Stimulated activated CD4-positive, alpha-beta T cell treated with anti-CD3 and anti-CD28 coated beads, Interleukin-1b, Interleukin-23, amount 100 ng/mL, for 1 hour (primary cell): ENCODE results near the gene CYRIA.

Experiments
- DNase-seq, 2 donors: peaks; one replicate each; pipeline ENCODE4 v3.0.0-alpha.2; 2020; ENCODE audit warnings: low read depth in 2 of 2

CYRIA gene

GRCh38 chr2:16650287-16651249, 15.1 kb downstream of the CYRIA start:
- DNase-seq = no peak

- no peak for DNase-seq
These were observed 16.0 kb downstream of the CYRIA start for GRCh38 chr2:16649353-16650286.

GRCh38 chr2:16647992-16648617, 17.5 kb downstream of the CYRIA start:
- no peak for DNase-seq

GRCh38 chr2:16645775-16646559, 19.7 kb downstream of the CYRIA start:
- DNase-seq = no peak

DNA sequence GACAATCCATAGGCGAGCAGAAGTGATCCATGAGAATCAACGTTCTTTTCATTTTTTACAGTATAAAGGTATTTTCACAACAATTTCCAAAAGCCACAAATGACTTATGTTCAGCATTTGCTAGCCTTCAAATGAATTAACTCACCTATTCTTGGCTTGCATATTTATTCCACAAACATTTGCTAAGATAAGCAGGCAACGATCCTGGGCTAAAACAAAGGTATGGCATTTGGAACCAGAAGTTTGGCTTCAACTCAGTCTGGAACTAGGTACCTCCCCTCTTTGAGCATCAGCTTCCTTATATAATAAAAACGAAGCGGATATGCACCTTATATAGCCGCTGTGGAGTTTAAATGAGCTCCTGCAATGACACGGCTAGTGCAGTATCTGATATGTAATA, 20.5 kb downstream of the CYRIA start:
- no peak for DNase-seq

GRCh38 chr2:16644221-16644925, 21.3 kb downstream of the CYRIA start:
- no peak for DNase-seq

- no peak for DNase-seq
These were observed 22.5 kb downstream of the CYRIA start for GRCh38 chr2:16643099-16643498.

GRCh38 chr2:16642088-16642487, 23.5 kb downstream of the CYRIA start:
- DNase-seq = no peak

- DNase-seq = no peak
These were observed 24.1 kb downstream of the CYRIA start for GRCh38 chr2:16641509-16641908.

- DNase-seq = no peak
These were observed 24.8 kb downstream of the CYRIA start for GRCh38 chr2:16640867-16641266.

GRCh38 chr2:16640001-16640700, 25.5 kb downstream of the CYRIA start:
- no peak for DNase-seq

DNA sequence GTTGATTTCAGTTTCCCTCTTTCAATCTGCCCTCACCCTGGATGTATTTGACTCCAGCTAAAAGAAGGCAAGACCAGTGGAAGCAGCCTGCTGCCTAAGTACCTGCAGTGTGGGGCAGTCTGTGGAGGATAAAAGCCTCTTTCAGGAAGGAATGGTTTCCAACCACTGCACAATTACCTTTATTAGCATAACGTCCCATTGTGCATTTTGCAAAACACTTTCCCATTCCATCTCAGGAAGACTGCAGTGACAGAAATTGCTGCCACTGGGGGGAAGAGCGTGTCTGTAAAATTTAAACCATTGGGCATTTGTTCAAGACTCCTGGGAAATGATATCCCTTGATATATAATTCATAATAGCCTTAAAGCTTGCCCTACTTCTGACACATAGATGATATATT, 26.2 kb downstream of the CYRIA start:
- DNase-seq = no peak

DNA sequence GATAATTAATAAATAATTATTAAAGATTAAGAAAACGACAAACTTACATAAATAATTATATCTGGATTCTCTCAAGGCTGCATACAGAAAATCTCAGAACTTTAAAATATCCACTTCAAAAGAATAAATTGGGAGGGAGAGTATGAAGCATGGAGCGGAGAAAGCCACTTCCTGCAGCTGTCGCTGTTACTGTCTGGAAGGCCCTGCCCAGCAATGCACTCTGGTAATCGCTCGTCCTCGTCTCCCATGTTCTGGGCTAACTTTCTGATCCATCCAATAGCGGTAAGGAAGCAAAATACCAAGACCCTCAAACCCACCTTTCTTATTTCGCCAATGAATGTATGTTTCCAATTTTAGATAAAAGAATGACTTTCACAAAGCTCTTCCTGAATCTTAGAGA, 26.7 kb downstream of the CYRIA start:
- DNase-seq = no peak

GRCh38 chr2:16637304-16637703, 28.3 kb downstream of the CYRIA start:
- DNase-seq = no peak

DNA sequence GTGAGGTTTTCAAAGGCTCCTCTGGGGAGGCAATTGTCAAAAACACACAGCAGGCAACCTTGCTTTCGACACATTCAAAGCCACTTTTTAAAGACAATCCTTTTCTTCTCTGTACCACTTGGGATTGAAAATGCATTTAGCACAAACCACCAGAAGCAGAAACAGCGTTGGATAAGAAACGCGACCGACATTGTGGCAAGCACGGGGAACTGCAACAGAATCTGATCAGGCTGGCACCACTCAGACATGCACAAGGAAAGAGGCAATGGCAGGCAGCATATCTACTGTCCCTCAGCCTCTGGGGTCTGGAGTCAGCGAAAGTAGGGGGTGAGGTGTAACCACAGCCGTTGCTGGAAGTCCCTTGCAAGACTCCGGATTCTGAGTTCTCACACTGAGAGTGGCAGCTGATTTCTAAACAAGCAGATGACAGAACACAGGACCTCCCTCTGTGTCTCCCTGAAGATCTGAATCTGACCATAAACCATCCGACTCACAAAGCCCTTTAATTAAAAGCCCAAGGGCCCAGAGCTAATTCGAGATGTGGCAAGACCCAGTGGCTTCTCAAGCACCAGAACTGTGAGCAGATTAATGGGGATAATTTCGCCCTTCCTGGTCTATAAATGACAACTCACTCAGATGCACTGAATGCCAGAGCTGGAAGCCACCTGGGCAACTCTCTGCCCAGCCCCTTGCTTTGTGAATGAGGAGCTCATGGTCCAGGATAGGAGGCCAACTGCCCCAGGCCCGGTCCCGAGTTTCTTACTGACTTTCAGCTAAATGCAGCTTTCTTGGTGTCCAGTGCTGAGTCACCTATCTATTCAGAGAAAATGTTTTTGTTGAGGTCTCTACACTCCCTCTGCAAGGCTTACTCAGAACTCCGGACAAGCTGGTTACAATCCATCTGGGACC, 29.6 kb downstream of the CYRIA start:
- DNase-seq = no peak

- DNase-seq = no peak
These were observed 31.8 kb downstream of the CYRIA start for GRCh38 chr2:16633621-16634430.

DNA sequence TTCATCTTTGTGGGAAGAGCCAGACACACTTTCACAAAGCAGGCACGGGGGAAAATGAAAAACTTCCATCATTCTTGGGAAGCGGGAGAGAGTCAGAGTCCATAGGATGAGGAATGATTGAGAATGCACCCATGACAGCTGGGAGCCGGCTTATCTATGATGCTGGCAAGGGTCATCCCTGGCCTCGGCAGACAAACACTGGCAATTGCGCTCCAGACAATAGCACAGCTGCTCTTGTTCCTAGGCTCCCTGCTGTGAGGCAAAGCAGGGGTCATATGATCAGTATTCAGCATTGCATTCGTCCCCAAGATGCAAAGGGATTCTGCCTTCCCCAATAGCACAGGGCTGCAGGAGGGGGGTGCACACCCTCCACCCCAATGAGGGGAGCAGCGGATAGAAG, 33.0 kb downstream of the CYRIA start:
- no peak for DNase-seq

- no peak for DNase-seq
These were observed 35.2 kb downstream of the CYRIA start for GRCh38 chr2:16630463-16630862.
